ENCODE measurements around the gene DNMT3B. TPM values are rescaled to one million over a fixed set of nuclear protein-coding genes. Genes with fewer than 3 reads are reported as not detected.

Gene DNMT3B
- total and polyA plus RNA-seq, 4 experiments from 2014 or later: 0.16 to 0.47 (median 0.38) TPM; not detected in 1

DNA sequence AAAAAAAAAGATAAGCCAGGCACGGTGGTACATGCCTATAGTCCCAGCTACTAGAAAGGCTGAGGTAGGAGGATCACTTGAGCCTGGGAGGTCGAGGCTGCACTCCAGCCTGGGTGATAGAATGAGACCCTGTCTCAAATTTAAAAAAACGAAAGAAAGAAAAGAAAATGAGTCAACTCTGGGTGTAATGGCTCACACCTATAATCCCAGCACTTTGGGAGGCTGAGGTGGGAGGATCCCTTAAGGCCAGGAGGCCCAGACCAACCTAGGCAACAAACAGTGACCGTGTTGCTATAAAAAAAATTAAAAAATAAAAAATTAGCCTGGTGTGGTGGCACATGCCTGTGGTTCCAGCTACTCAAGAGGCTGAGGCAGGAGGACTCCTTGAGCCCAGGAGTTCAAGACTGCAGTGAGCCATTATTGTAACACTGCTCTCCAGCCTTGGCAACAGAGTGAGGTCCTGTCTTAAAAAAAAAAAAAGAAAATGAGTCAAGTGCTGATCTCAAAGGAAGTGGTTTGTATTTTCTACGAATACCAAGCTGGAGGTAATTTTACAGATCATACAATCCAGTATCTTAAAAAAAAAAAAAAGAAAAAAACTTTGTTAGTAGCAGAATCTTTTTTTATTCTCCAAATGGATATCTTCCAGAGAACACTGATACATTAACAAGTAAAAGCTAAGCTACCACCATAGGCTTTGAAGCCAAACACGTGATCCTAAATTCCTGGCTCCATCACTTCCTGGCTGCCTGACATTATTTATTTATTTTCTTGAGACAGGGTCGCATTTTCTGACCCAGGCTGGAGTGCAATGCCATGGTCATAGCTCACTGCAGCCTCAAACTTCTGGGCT is 24.6 kb upstream of the DNMT3B start:
- Mint-ChIP-seq H3K27ac (peak overlapping the region; percentile 92 to 96 (median 93)), H3K9me3 (no peaks in the 10 kb centered on the region), H3K4me1 (peaks cover 22 to 62% (median 43%) of the 10 kb centered on the region in 4 donors), H3K4me3 (peak overlapping the region; percentile 31 to 76 (median 66)), H3K27me3 (no peaks in the 10 kb centered on the region), H3K36me3 (peaks cover 0 to 6% of the 10 kb centered on the region in 2 donors)
- Histone ChIP-seq H3K27me3 (ENCODE audit: insufficient read depth, low read length) (no peaks in the 10 kb centered on the region), H3K9me3 (ENCODE audit: control insufficient read depth in 1 of 2, low read length in 2 of 2) (no peaks in the 10 kb centered on the region), H3K4me3 (ENCODE audit: low read length in 2 of 2) (peak overlapping the region in 1 of 2 donors; percentile 19), H3K27ac (ENCODE audit: low read depth, low read length) (peak overlapping the region; percentile 41), H3K36me3 (ENCODE audit: insufficient read depth, low read length) (no peaks in the 10 kb centered on the region), H3K4me1 (ENCODE audit: insufficient read depth, low read length) (peaks cover 57% of the 10 kb centered on the region)
- peak; percentile 59 to 78 (median 67) for DNase-seq
- ChIA-PET CTCF (ENCODE audit: partially characterized antibody) (interaction anchor here (0.9 to 5.0 kb wide), 4 partner anchors 41 to 64 kb away, joined by 3 to 38 read pairs (median 10); partner anchors contain the start of gene C20orf203), POLR2A (ENCODE audit: partially characterized antibody) (interaction anchor here (0.6 to 1.7 kb wide), 7 partner anchors 13 to 215 kb away, joined by 3 to 5 read pairs (median 3); no protein-coding TSS in a partner anchor)
- intact Hi-C loops (cut with micrococcal nuclease): no loop called here

DNA sequence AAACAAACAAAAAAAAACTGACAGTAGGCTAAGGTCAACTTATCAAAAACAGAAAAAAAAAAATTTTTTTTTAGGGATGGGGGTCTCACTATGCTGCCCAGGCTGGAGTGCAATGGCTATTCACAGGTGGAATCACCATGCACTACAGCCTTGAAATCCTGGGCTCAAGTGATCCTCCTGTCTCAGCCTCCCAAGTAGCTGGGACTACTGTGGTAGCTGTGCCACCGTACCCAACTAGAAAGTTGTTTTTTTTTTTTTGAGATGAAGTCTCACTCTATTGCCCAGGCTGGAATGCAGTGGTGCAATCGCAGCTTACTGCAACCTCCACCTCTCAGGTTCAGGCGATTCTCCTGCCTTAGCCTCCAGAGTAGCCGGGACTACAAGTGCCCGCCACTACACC is 21.0 kb upstream of the DNMT3B start:
- peaks cover 0 to 10% of the 10 kb centered on the region in 2 donors for H3K36me3 Mint-ChIP-seq
- H3K4me3 Mint-ChIP-seq: peak overlapping the region in 2 of 8 donors; percentile 10 to 57
- no peaks in the 10 kb centered on the region for H3K27me3 ChIP-seq (ENCODE audit: insufficient read depth, low read length)
- no peak overlapping the region for H3K27ac ChIP-seq (ENCODE audit: low read depth, low read length)
- ChIA-PET CTCF (ENCODE audit: partially characterized antibody) (interaction anchor here (3.0 kb wide), 1 partner anchor 37 kb away, joined by 23 read pairs; no protein-coding TSS in a partner anchor), POLR2A (ENCODE audit: partially characterized antibody) (no interaction called here)
- H3K27ac Mint-ChIP-seq: peak overlapping the region in 4 of 7 donors; percentile 35 to 86 (median 71)
- intact Hi-C loops (cut with micrococcal nuclease): loop anchor here (5.0 kb wide), 1 partner anchor 36 kb away; no protein-coding TSS in a partner anchor
- no peaks in the 10 kb centered on the region for H3K9me3 Mint-ChIP-seq
- H3K27me3 Mint-ChIP-seq: no peaks in the 10 kb centered on the region
- H3K9me3 ChIP-seq (ENCODE audit: control insufficient read depth in 1 of 2, low read length in 2 of 2): no peaks in the 10 kb centered on the region
- no peaks in the 10 kb centered on the region for H3K36me3 ChIP-seq (ENCODE audit: insufficient read depth, low read length)
- H3K4me1 Mint-ChIP-seq: peaks cover 21 to 65% (median 43%) of the 10 kb centered on the region in 4 donors
- H3K4me1 ChIP-seq (ENCODE audit: insufficient read depth, low read length): peaks cover 55% of the 10 kb centered on the region
- DNase-seq: no peak
- H3K4me3 ChIP-seq (ENCODE audit: low read length in 2 of 2): no peak overlapping the region

DNA sequence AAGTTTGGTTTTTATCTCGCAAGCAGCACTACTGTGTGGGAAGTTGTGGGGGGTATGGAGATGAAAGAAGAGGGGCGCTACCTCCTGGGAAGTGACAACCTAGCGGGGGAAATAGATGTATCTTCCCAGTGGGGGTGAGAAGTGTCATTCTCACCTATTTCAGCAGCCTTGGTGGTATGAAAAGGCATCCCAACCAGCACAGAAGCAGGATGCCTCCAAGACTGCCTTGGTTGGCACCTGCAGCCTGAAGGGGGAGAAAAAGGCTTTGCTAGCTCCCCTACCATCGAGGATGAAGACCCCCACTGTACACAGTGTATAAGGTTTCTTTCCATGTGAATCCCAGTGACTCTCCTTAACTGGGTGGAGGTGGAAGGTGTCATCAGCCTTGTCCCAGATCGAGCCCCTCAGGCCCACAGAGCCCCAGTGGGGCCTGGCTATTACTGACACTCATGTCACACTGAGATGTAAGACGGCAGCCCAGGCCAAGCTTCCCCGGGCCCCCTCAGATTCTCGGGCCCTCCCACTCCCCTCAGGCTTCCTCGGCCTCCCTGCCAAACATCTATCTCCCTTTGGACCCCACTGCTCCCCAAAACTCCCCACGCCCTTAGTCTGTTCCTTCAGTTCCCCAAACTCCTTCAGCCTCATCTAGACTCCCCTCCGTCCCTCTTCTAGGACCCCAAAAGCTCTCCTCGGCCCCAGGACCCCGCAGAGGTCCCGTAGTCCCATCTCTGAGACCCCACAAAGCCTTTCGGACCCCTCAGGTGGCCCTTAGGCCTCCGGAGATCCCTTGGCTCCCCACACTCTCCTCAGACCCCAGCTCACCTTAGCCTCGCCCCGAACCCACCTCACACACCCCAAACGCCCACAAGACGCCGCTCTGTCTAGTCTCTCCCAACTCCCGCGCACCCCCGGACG is 19.6 kb upstream of the DNMT3B start:
- H3K27me3 Mint-ChIP-seq: no peaks in the 10 kb centered on the region
- intact Hi-C loops (cut with micrococcal nuclease): loop anchor here (1.0 to 5.0 kb wide), 2 partner anchors 20 to 35 kb away; partner anchors contain the start of gene DNMT3B
- ChIA-PET POLR2A (ENCODE audit: partially characterized antibody) (interaction anchor here (0.6 to 3.2 kb wide), 15 partner anchors 8 to 633 kb away, joined by 3 to 34 read pairs (median 4); partner anchors contain the start of genes DNMT3B, NOL4L and TM9SF4), CTCF (ENCODE audit: partially characterized antibody) (interaction anchor here (0.8 to 3.0 kb wide), 5 partner anchors 20 to 69 kb away, joined by 3 to 23 read pairs (median 5); partner anchors contain the start of genes C20orf203 and DNMT3B)
- peaks cover 0 to 10% of the 10 kb centered on the region in 2 donors for H3K36me3 Mint-ChIP-seq
- Histone ChIP-seq H3K4me3 (ENCODE audit: low read length in 2 of 2) (peak overlapping the region; percentile 69 to 86), H3K36me3 (ENCODE audit: insufficient read depth, low read length) (no peaks in the 10 kb centered on the region), H3K27me3 (ENCODE audit: insufficient read depth, low read length) (no peaks in the 10 kb centered on the region), H3K9me3 (ENCODE audit: control insufficient read depth in 1 of 2, low read length in 2 of 2) (no peaks in the 10 kb centered on the region), H3K4me1 (ENCODE audit: insufficient read depth, low read length) (peaks cover 42% of the 10 kb centered on the region), H3K27ac (ENCODE audit: low read depth, low read length) (peak overlapping the region; percentile 79)
- peak overlapping the region; percentile 85 to 98 (median 96) for H3K27ac Mint-ChIP-seq
- H3K9me3 Mint-ChIP-seq: no peaks in the 10 kb centered on the region
- H3K4me1 Mint-ChIP-seq: peaks cover 18 to 53% (median 36%) of the 10 kb centered on the region in 4 donors
- H3K4me3 Mint-ChIP-seq: peak overlapping the region; percentile 82 to 98 (median 96)
- DNase-seq: peak in 2 of 5 donors; percentile 12 to 13

DNA sequence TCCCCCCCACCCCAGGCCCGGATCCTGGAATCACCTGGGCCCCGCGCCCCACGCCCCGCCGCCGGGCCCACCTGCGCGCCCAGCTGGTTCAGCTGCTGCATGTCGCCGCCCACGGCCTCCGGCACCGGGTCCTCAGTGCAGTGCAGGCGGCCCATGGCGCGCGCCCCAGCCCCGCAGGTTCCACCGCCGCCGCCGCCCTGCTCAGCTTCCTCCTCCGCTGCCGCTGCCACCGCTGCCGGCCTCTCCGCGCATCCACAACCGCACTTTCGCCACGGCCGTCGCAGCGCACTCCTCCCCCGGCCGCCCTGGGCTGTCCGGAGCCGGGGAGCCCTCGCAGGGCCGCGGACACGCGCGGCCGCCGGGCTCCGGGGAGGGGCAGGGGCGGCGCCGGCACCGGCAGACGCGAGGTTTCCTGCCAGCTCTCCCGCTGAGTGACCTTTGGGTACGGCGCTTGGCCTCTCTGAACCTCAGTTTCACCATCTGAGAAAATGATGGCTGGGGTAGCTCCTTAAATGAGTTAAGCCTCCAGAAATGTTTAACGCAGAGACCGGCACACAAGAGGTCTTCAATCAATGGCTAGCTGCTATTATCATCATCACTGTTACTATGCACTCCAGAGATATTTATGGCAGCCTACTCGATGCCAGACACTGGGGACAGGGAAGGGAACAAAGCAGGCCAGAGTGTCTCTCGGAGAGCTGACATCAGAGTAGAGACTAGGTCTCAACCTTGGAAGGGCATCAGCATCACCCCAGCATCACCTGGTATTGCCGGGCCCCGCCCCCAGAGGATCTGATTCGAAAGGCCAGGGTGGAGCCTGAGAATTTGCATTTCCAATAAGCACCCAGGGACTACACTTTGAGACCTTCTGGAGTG is 18.7 kb upstream of the DNMT3B start, which contains the start of gene COMMD7:
Gene COMMD7 (minus strand): TSS at position 231 of the 876 bp plus-strand sequence. CDS start 76 bp downstream, at position 155.
- Histone ChIP-seq H3K4me1 (ENCODE audit: insufficient read depth, low read length) (peaks cover 33% of the 10 kb centered on the region), H3K27ac (ENCODE audit: low read depth, low read length) (peak within 1 kb of the TSS; percentile 79), H3K36me3 (ENCODE audit: insufficient read depth, low read length) (no peaks in the 10 kb centered on the region), H3K9me3 (ENCODE audit: control insufficient read depth in 1 of 2, low read length in 2 of 2) (no peaks in the 10 kb centered on the region), H3K4me3 (ENCODE audit: low read length in 2 of 2) (peak within 1 kb of the TSS; percentile 69 to 86), H3K27me3 (ENCODE audit: insufficient read depth, low read length) (no peaks in the 10 kb centered on the region)
- peak; percentile 54 to 81 (median 61) for DNase-seq
- CTCF ChIA-PET (ENCODE audit: partially characterized antibody): interaction anchor here (1.2 to 3.0 kb wide), 4 partner anchors 19 to 70 kb away, joined by 4 to 23 read pairs (median 6); partner anchors contain the start of genes C20orf203 and DNMT3B
- H3K4me1 Mint-ChIP-seq: peaks cover 15 to 46% (median 30%) of the 10 kb centered on the region in 4 donors
- POLR2A ChIA-PET (ENCODE audit: partially characterized antibody): interaction anchor here (0.6 to 3.2 kb wide), 14 partner anchors 9 to 634 kb away, joined by 3 to 34 read pairs (median 4); partner anchors contain the start of genes DNMT3B and TM9SF4
- H3K9me3 Mint-ChIP-seq: no peaks in the 10 kb centered on the region
- peak within 1 kb of the TSS; percentile 95 to 98 (median 96) for H3K4me3 Mint-ChIP-seq
- peaks cover 0 to 8% of the 10 kb centered on the region in 2 donors for H3K36me3 Mint-ChIP-seq
- H3K27ac Mint-ChIP-seq: peak within 1 kb of the TSS; percentile 86 to 99 (median 97)
- H3K27me3 Mint-ChIP-seq: no peaks in the 10 kb centered on the region
- intact Hi-C loops (cut with micrococcal nuclease): loop anchor here (1.0 to 5.0 kb wide), 2 partner anchors 19 to 34 kb away; partner anchors contain the start of gene DNMT3B

DNA sequence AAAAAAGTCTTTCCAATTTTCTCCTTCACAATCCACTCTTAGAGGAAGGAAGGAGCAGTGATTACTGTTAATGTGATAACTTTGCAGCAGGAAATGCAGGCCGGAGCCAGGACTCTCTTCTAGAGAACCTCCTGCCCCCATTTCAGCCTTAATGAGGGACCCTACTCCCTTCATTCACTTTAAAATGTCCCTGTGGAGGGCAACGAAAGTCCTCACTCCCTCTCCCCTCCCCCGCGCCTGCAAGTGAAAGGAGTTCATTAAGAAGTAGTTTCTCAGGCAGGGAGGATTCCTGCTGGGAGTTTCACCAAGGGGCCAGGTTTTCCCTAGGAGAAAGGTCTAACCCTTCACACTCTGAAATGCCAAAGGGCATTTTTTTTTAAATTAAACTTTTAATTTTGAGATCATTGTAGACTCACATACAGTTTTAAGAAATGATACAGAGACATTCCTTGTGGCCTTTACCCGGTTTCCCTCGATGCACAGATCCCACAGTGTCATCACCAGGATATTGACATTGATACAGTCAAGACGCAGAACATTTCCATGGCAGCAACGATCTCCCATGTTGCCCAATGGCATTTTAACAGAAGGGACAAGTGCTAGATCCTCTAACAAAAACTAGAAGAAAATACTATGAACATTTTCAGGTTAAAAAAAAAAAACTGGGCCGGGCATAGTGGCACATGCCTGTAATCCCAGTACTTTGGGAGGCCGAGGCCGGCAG is 12.1 kb upstream of the DNMT3B start:
- no peaks in the 10 kb centered on the region for H3K36me3 ChIP-seq (ENCODE audit: insufficient read depth, low read length)
- H3K27ac ChIP-seq (ENCODE audit: low read depth, low read length): no peak overlapping the region
- no peaks in the 10 kb centered on the region for H3K27me3 ChIP-seq (ENCODE audit: insufficient read depth, low read length)
- no peak overlapping the region for H3K4me3 ChIP-seq (ENCODE audit: low read length in 2 of 2)
- H3K4me3 Mint-ChIP-seq: no peak overlapping the region
- H3K4me1 Mint-ChIP-seq: no peaks in the 10 kb centered on the region
- H3K27ac Mint-ChIP-seq: no peak overlapping the region
- no peak for DNase-seq
- POLR2A ChIA-PET (ENCODE audit: partially characterized antibody): no interaction called here
- no peaks in the 10 kb centered on the region for H3K9me3 Mint-ChIP-seq
- H3K4me1 ChIP-seq (ENCODE audit: insufficient read depth, low read length): no peaks in the 10 kb centered on the region
- H3K36me3 Mint-ChIP-seq: no peaks in the 10 kb centered on the region
- H3K9me3 ChIP-seq (ENCODE audit: control insufficient read depth in 1 of 2, low read length in 2 of 2): no peaks in the 10 kb centered on the region
- intact Hi-C loops (cut with micrococcal nuclease): no loop called here
- H3K27me3 Mint-ChIP-seq: no peaks in the 10 kb centered on the region
- CTCF ChIA-PET (ENCODE audit: partially characterized antibody): no interaction called here

All from CD4-positive, alpha-beta memory T cell (primary cell).